SK-N-SH treated with all-trans-retinoic acid at 6 μM for 48 hours (cell line): ENCODE data around the gene CHRD.

Experiments
- ATAC-seq: fragments of 200-7000 bp; cut with Tn5 transposase; 3 replicates; pipeline ENCODE4 v1.9.1; 2020; ENCODE audit warnings: mild to moderate bottlenecking, moderate library complexity
- ARNTL ChIP-seq: fragments of 450-650 bp; formaldehyde crosslinking; IDR thresholded peaks from 2 replicates; pipeline ENCODE4 v1.5.0; 2020; ENCODE audit warnings: low read depth, mild to moderate bottlenecking, moderate library complexity, borderline replicate concordance
- BACH2 ChIP-seq: fragments of 250-450 bp; sonication (Bioruptor Pico); IDR thresholded peaks from 2 replicates; pipeline ENCODE4 v1.9.0; 2021; ENCODE audit warnings: mild to moderate bottlenecking, borderline replicate concordance
- CSDC2 ChIP-seq: fragments of 250-450 bp; sonication (Bioruptor Pico); IDR thresholded peaks from 2 replicates; pipeline ENCODE4 v1.5.0; 2020; ENCODE audit warnings: mild to moderate bottlenecking, moderate library complexity
- ESRRG ChIP-seq: fragments of 250-450 bp; sonication (Bioruptor Pico); IDR thresholded peaks from 2 replicates; pipeline ENCODE4 v1.6.1; 2021; ENCODE audit warnings: mild to moderate bottlenecking
- GLIS3 ChIP-seq: fragments of 250-450 bp; sonication (Bioruptor Pico); IDR thresholded peaks from 2 replicates; pipeline ENCODE4 v1.5.0; 2020; ENCODE audit warnings: mild to moderate bottlenecking, moderate library complexity
- ISL1 ChIP-seq: fragments of 250-450 bp; sonication (Bioruptor Pico); IDR thresholded peaks from 2 replicates; pipeline ENCODE4 v2.1.2; 2022; ENCODE audit warnings: mild to moderate bottlenecking, moderate library complexity
- OSR1 ChIP-seq: fragments of 250-450 bp; sonication (Bioruptor Pico); IDR thresholded peaks from 2 replicates; pipeline ENCODE4 v1.8.0; 2022; ENCODE audit warnings: moderate library complexity, mild to moderate bottlenecking, inconsistent platforms
- PPARA ChIP-seq: fragments of 250-450 bp; sonication (Bioruptor Pico); IDR thresholded peaks from 2 replicates; pipeline ENCODE4 v1.5.0; 2020; ENCODE audit warnings: mild to moderate bottlenecking, borderline replicate concordance
- RARB ChIP-seq: fragments of 250-450 bp; sonication (Bioruptor Pico); IDR thresholded peaks from 2 replicates; pipeline ENCODE4 v1.8.0; 2021; ENCODE audit warnings: mild to moderate bottlenecking, moderate library complexity
- SNAI2 ChIP-seq: fragments of 250-450 bp; sonication (Bioruptor Pico); IDR thresholded peaks from 2 replicates; pipeline ENCODE4 v1.5.0; 2020; ENCODE audit warnings: mild to moderate bottlenecking, moderate library complexity
- TCF4 ChIP-seq: fragments of 250-450 bp; sonication (Bioruptor Pico); IDR thresholded peaks from 2 replicates; pipeline ENCODE4 v1.8.0; 2021; ENCODE audit warnings: mild to moderate bottlenecking, moderate library complexity, borderline replicate concordance
- TOX ChIP-seq: fragments of 250-450 bp; sonication (Bioruptor Pico); IDR thresholded peaks from 2 replicates; pipeline ENCODE4 v1.8.0; 2021; ENCODE audit warnings: mild to moderate bottlenecking, moderate library complexity, borderline replicate concordance
- ZC3H10 ChIP-seq: fragments of 250-450 bp; sonication (Bioruptor Pico); IDR thresholded peaks from 2 replicates; pipeline ENCODE4 v1.5.1; 2021; ENCODE audit warnings: mild to moderate bottlenecking, moderate library complexity
- ZFP3 ChIP-seq: fragments of 250-450 bp; sonication (Bioruptor Pico); IDR thresholded peaks from 2 replicates; pipeline ENCODE4 v1.5.0; 2020; ENCODE audit warnings: mild to moderate bottlenecking, moderate library complexity
- ZFP30 ChIP-seq: fragments of 450-650 bp; formaldehyde crosslinking; IDR thresholded peaks from 2 replicates; pipeline ENCODE4 v1.5.0; 2022; ENCODE audit warnings: mild to moderate bottlenecking, moderate library complexity
- ZNF565 ChIP-seq: fragments of 450-650 bp; formaldehyde crosslinking; conservative IDR thresholded peaks from 2 replicates; pipeline ENCODE4 v1.5.0; 2020; ENCODE audit warnings: low read depth, mild to moderate bottlenecking, moderate library complexity
- ZNF70 ChIP-seq: fragments of 450-650 bp; formaldehyde crosslinking; IDR thresholded peaks from 2 replicates; pipeline ENCODE4 v1.5.0; 2020; ENCODE audit warnings: mild to moderate bottlenecking, moderate library complexity
- ZNF8 ChIP-seq: fragments of 450-650 bp; formaldehyde crosslinking; IDR thresholded peaks from 2 replicates; pipeline ENCODE4 v1.5.0; 2020; ENCODE audit warnings: mild to moderate bottlenecking, moderate library complexity
- TF ChIP-seq, protein P1 (sequence below): fragments of 250-450 bp; sonication (Bioruptor Pico); IDR thresholded peaks from 2 replicates; pipeline ENCODE4 v1.5.0; 2020; ENCODE audit warnings: mild to moderate bottlenecking, moderate library complexity
- TF ChIP-seq, protein P2 (sequence below): fragments of 250-450 bp; sonication (Bioruptor Pico); IDR thresholded peaks from 2 replicates; pipeline ENCODE4 v1.8.0; 2020; ENCODE audit warnings: mild to moderate bottlenecking, moderate library complexity, borderline replicate concordance
- TF ChIP-seq, protein P3 (sequence below): fragments of 250-450 bp; sonication (Bioruptor Pico); IDR thresholded peaks from 2 replicates; pipeline ENCODE4 v1.8.0; 2021; ENCODE audit warnings: low read depth, mild to moderate bottlenecking, moderate library complexity, borderline replicate concordance
- TF ChIP-seq, protein P4 (sequence below): fragments of 250-450 bp; sonication (Bioruptor Pico); IDR thresholded peaks from 2 replicates; pipeline ENCODE4 v1.5.1; 2020; ENCODE audit warnings: low read depth, mild to moderate bottlenecking, moderate library complexity
- TF ChIP-seq, protein P5 (sequence below): fragments of 250-450 bp; sonication (Bioruptor Pico); IDR thresholded peaks from 2 replicates; pipeline ENCODE4 v1.5.1; 2021; ENCODE audit warnings: mild to moderate bottlenecking, moderate library complexity

Gene CHRD

DNA sequence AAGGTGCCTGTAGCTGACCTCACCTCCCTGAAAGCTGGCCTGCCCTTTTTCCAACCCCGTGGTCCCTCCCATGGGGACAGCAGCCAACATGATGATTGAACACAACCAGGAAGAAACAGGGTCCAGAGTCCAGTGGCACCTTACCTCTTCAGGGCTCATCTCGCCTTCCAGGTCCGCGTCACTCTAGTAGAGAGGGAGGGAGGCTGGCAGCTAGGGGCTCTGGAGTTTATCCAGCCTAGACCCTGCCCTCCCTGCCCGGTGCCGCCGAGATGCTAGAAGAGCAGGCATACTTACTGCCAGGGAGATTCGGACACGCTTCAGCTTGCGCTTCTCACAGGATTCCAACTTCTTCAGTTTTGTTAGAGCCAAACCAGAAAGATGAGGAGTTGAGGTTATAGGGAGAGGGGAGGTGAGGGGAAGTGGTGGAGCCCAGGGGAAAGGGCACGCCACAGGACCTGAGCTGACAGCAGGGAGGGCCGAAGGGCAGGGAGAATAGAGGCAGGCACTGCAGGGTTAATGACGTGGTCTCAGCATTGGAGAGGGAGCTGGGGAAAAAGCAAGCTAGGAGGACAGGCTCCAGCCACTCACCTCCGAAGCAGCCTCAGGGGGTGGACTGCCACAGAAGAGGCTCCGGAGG lies 27.6 kb upstream of the CHRD start:
- no peak for ATAC-seq
- TF ChIP-seq ESRRG (CRISPR knock-in tag) (no peak), TCF4 (no peak), SNAI2 (CRISPR knock-in tag) (no peak), PPARA (CRISPR knock-in tag) (no peak)

DNA sequence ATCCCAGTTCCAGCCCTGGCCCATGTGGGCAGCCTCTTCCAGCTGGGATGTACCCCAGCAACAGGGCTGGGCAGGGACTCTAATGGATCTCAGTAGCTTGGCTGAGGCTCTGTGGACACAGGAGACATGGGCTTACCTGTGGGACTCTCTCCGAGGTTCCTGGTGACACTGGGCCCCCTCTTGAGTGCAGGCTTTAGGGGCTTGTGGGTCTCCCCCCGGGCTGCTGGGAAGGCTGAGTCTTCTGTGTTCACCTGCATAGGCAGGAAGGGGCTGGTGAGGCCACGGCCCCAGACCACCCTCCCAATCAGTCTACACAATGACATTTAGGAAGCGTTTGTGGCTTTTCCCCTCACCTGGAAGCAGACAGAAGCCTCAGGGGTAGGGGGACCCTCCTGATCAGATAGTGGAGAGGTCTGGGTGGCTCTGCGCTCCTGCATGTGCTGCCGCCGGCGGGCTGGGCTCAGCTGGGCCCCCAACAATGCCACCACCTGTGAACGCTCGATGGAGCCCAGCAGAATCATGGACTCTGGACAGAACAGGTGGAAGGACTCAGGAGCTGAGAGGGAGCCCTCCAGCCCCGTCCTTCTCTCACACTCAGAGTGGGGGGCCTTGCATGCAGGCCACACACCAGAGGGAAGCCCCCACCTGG lies 26.8 kb upstream of the CHRD start:
- TF ChIP-seq TCF4 (no peak), ARNTL (CRISPR knock-in tag) (no peak), PPARA (CRISPR knock-in tag) (no peak), ZNF70 (no peak), CSDC2 (CRISPR knock-in tag) (no peak), TOX (CRISPR knock-in tag) (no peak), GLIS3 (CRISPR knock-in tag) (no peak), ISL1 (CRISPR knock-in tag) (no peak), ZNF8 (CRISPR knock-in tag) (no peak), ZNF565 (CRISPR knock-in tag) (no peak), BACH2 (CRISPR knock-in tag) (no peak), ZFP3 (CRISPR knock-in tag) (no peak)
- TF ChIP-seq, protein P1, sequence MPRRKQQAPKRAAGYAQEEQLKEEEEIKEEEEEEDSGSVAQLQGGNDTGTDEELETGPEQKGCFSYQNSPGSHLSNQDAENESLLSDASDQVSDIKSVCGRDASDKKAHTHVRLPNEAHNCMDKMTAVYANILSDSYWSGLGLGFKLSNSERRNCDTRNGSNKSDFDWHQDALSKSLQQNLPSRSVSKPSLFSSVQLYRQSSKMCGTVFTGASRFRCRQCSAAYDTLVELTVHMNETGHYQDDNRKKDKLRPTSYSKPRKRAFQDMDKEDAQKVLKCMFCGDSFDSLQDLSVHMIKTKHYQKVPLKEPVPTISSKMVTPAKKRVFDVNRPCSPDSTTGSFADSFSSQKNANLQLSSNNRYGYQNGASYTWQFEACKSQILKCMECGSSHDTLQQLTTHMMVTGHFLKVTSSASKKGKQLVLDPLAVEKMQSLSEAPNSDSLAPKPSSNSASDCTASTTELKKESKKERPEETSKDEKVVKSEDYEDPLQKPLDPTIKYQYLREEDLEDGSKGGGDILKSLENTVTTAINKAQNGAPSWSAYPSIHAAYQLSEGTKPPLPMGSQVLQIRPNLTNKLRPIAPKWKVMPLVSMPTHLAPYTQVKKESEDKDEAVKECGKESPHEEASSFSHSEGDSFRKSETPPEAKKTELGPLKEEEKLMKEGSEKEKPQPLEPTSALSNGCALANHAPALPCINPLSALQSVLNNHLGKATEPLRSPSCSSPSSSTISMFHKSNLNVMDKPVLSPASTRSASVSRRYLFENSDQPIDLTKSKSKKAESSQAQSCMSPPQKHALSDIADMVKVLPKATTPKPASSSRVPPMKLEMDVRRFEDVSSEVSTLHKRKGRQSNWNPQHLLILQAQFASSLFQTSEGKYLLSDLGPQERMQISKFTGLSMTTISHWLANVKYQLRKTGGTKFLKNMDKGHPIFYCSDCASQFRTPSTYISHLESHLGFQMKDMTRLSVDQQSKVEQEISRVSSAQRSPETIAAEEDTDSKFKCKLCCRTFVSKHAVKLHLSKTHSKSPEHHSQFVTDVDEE (CRISPR knock-in tag) = no peak
- TF ChIP-seq, protein P2, sequence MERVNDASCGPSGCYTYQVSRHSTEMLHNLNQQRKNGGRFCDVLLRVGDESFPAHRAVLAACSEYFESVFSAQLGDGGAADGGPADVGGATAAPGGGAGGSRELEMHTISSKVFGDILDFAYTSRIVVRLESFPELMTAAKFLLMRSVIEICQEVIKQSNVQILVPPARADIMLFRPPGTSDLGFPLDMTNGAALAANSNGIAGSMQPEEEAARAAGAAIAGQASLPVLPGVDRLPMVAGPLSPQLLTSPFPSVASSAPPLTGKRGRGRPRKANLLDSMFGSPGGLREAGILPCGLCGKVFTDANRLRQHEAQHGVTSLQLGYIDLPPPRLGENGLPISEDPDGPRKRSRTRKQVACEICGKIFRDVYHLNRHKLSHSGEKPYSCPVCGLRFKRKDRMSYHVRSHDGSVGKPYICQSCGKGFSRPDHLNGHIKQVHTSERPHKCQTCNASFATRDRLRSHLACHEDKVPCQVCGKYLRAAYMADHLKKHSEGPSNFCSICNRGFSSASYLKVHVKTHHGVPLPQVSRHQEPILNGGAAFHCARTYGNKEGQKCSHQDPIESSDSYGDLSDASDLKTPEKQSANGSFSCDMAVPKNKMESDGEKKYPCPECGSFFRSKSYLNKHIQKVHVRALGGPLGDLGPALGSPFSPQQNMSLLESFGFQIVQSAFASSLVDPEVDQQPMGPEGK (CRISPR knock-in tag) = no peak
- TF ChIP-seq, protein P3, sequence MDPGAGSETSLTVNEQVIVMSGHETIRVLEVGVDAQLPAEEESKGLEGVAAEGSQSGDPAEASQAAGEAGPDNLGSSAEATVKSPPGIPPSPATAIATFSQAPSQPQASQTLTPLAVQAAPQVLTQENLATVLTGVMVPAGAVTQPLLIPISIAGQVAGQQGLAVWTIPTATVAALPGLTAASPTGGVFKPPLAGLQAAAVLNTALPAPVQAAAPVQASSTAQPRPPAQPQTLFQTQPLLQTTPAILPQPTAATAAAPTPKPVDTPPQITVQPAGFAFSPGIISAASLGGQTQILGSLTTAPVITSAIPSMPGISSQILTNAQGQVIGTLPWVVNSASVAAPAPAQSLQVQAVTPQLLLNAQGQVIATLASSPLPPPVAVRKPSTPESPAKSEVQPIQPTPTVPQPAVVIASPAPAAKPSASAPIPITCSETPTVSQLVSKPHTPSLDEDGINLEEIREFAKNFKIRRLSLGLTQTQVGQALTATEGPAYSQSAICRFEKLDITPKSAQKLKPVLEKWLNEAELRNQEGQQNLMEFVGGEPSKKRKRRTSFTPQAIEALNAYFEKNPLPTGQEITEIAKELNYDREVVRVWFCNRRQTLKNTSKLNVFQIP (CRISPR knock-in tag) = no peak
- no peak for ATAC-seq

DNA sequence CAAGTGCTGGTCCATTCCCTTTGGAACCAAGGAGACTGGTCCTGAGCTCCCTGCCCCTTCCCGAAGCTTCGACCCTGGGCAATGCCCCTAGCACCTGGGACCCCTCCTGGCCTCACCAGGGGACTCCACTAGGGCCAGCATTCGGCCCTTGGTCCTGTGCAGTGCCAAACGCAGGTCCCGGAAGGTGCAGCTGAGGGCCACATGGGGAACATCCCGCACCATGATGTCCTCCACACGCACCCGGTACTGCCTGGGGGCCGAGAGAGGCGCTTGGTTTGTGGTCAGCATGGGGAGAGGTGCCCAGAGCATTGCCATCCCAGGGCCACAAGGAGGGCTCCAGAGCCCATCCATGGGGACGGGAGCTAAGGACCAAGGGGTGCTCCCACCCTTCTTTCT lies 26.3 kb upstream of the CHRD start:
- no peak for ATAC-seq
- TF ChIP-seq, protein P4, sequence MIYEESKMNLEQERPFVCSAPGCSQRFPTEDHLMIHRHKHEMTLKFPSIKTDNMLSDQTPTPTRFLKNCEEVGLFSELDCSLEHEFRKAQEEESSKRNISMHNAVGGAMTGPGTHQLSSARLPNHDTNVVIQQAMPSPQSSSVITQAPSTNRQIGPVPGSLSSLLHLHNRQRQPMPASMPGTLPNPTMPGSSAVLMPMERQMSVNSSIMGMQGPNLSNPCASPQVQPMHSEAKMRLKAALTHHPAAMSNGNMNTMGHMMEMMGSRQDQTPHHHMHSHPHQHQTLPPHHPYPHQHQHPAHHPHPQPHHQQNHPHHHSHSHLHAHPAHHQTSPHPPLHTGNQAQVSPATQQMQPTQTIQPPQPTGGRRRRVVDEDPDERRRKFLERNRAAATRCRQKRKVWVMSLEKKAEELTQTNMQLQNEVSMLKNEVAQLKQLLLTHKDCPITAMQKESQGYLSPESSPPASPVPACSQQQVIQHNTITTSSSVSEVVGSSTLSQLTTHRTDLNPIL (CRISPR knock-in tag) = no peak
- TF ChIP-seq ZFP30 (no peak), TCF4 (no peak), ZNF70 (no peak), CSDC2 (CRISPR knock-in tag) (no peak), OSR1 (CRISPR knock-in tag) (no peak), ESRRG (CRISPR knock-in tag) (no peak), ZNF8 (CRISPR knock-in tag) (no peak), RARB (CRISPR knock-in tag) (no peak), BACH2 (CRISPR knock-in tag) (no peak), PPARA (CRISPR knock-in tag) (no peak), ZC3H10 (CRISPR knock-in tag) (no peak), GLIS3 (CRISPR knock-in tag) (no peak), ZFP3 (CRISPR knock-in tag) (no peak)
- TF ChIP-seq, protein P5, sequence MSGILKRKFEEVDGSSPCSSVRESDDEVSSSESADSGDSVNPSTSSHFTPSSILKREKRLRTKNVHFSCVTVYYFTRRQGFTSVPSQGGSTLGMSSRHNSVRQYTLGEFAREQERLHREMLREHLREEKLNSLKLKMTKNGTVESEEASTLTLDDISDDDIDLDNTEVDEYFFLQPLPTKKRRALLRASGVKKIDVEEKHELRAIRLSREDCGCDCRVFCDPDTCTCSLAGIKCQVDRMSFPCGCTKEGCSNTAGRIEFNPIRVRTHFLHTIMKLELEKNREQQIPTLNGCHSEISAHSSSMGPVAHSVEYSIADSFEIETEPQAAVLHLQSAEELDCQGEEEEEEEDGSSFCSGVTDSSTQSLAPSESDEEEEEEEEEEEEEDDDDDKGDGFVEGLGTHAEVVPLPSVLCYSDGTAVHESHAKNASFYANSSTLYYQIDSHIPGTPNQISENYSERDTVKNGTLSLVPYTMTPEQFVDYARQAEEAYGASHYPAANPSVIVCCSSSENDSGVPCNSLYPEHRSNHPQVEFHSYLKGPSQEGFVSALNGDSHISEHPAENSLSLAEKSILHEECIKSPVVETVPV (CRISPR knock-in tag) = no peak
- TF ChIP-seq, protein P2 (CRISPR knock-in tag) = no peak
